ENCODE results near the gene AP1S3.
A peak's percentile ranks its signal among the peaks of the same experiment; 100 is the strongest.

The AP1S3 gene

GRCh38 chr2:223822818-223823217, 14.6 kb downstream of the AP1S3 start (continued):
- no peak for TF ChIP-seq TSHZ2 (CRISPR knock-in tag; IDR thresholded peaks at IDR 0.05)
- no peak for TF ChIP-seq TCF4 (CRISPR knock-in tag; IDR thresholded peaks at IDR 0.05; ENCODE audit: borderline replicate concordance)
- TF ChIP-seq ZC3H10 (CRISPR knock-in tag; IDR thresholded peaks at IDR 0.05): no peak
- TF ChIP-seq, protein P1, sequence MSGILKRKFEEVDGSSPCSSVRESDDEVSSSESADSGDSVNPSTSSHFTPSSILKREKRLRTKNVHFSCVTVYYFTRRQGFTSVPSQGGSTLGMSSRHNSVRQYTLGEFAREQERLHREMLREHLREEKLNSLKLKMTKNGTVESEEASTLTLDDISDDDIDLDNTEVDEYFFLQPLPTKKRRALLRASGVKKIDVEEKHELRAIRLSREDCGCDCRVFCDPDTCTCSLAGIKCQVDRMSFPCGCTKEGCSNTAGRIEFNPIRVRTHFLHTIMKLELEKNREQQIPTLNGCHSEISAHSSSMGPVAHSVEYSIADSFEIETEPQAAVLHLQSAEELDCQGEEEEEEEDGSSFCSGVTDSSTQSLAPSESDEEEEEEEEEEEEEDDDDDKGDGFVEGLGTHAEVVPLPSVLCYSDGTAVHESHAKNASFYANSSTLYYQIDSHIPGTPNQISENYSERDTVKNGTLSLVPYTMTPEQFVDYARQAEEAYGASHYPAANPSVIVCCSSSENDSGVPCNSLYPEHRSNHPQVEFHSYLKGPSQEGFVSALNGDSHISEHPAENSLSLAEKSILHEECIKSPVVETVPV (CRISPR knock-in tag; IDR thresholded peaks at IDR 0.05): no peak

DNA sequence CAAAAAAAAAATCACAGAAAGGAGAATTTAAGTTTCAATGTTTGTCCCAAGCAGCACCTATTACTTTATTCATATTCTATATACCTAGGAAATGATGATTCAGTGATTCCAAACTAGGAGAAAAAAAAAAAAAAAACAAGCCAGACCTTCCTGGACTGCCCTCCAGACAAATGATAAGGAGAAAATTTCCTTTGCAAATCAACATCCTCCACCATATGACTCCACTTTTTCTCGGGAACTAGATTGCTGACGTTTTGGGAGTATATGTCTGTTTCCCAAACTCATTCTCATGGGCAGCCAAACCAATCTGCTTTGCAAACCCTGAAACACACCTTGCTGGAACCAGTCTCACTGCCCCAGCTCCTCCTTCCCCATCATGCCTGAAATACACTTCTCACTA, 16.8 kb downstream of the AP1S3 start:
- ATAC-seq: no peak
- TF ChIP-seq OSR1 (CRISPR knock-in tag; IDR thresholded peaks at IDR 0.05) (no peak), CSDC2 (CRISPR knock-in tag; IDR thresholded peaks at IDR 0.05) (no peak), GLIS3 (CRISPR knock-in tag; IDR thresholded peaks at IDR 0.05) (no peak), ESRRG (CRISPR knock-in tag; IDR thresholded peaks at IDR 0.05) (no peak), BACH2 (CRISPR knock-in tag; IDR thresholded peaks at IDR 0.05; ENCODE audit: borderline replicate concordance) (no peak), SNAI2 (CRISPR knock-in tag; IDR thresholded peaks at IDR 0.05) (no peak), TOX (CRISPR knock-in tag; IDR thresholded peaks at IDR 0.05; ENCODE audit: borderline replicate concordance) (no peak), ISL1 (CRISPR knock-in tag; IDR thresholded peaks at IDR 0.05) (no peak), PATZ1 (CRISPR knock-in tag; IDR thresholded peaks at IDR 0.05; ENCODE audit: borderline replicate concordance) (no peak), ZNF565 (CRISPR knock-in tag; conservative IDR thresholded peaks at IDR 0.05; ENCODE audit: low read depth) (no peak), ZFP3 (CRISPR knock-in tag; IDR thresholded peaks at IDR 0.05) (no peak), ZNF8 (CRISPR knock-in tag; IDR thresholded peaks at IDR 0.05) (no peak), PPARA (CRISPR knock-in tag; IDR thresholded peaks at IDR 0.05; ENCODE audit: borderline replicate concordance) (no peak), RARB (CRISPR knock-in tag; IDR thresholded peaks at IDR 0.05) (no peak)
- TF ChIP-seq, protein P2, sequence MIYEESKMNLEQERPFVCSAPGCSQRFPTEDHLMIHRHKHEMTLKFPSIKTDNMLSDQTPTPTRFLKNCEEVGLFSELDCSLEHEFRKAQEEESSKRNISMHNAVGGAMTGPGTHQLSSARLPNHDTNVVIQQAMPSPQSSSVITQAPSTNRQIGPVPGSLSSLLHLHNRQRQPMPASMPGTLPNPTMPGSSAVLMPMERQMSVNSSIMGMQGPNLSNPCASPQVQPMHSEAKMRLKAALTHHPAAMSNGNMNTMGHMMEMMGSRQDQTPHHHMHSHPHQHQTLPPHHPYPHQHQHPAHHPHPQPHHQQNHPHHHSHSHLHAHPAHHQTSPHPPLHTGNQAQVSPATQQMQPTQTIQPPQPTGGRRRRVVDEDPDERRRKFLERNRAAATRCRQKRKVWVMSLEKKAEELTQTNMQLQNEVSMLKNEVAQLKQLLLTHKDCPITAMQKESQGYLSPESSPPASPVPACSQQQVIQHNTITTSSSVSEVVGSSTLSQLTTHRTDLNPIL (CRISPR knock-in tag; IDR thresholded peaks at IDR 0.05; ENCODE audit: low read depth): no peak

DNA sequence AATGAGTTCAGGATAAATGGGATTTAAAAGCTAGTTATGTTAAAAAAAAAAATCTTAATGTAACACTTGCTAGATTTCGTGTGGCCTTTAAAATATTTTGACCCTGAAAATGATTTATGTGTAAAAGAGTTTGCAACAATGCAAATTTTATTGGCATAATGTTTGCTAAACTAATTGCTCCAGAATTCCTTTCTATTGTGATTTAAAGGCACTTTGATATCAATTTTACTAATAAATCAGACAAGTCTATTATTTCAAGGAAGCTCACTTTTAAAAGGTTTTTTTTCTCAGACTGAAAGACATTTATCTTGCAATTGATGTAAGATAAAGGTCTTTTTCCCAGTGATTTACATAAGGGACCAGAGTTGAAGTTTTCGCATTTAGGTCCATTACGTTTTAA, 17.5 kb downstream of the AP1S3 start:
- no peak for ATAC-seq
- TF ChIP-seq ISL1 (CRISPR knock-in tag; IDR thresholded peaks at IDR 0.05): peak; percentile 76
- no peak for TF ChIP-seq ZNF70 (CRISPR knock-in tag; IDR thresholded peaks at IDR 0.05)
- no peak for TF ChIP-seq BACH2 (CRISPR knock-in tag; IDR thresholded peaks at IDR 0.05; ENCODE audit: borderline replicate concordance)
- TF ChIP-seq POU6F1 (CRISPR knock-in tag; IDR thresholded peaks at IDR 0.05; ENCODE audit: borderline replicate concordance, low read depth): no peak
- TF ChIP-seq ESRRG (CRISPR knock-in tag; IDR thresholded peaks at IDR 0.05): no peak
- TF ChIP-seq ARNTL (CRISPR knock-in tag; IDR thresholded peaks at IDR 0.05; ENCODE audit: borderline replicate concordance, low read depth): no peak
- no peak for TF ChIP-seq PPARA (CRISPR knock-in tag; IDR thresholded peaks at IDR 0.05; ENCODE audit: borderline replicate concordance)
- TF ChIP-seq TOX (CRISPR knock-in tag; IDR thresholded peaks at IDR 0.05; ENCODE audit: borderline replicate concordance): no peak

All from SK-N-SH treated with all-trans-retinoic acid at 6 μM for 48 hours (cell line).